Tibial nerve (tissue), 4 donors: ENCODE measurements around the gene CAMK1D. TPM values are rescaled to one million over a fixed set of nuclear protein-coding genes. Genes with fewer than 3 reads are reported as not detected.

Source experiments
- DNase-seq, 2 donors: peaks; one replicate each; pipeline ENCODE4 v3.0.0-alpha.2; 2019; ENCODE audit warnings: low spot score in 2 of 2
- H3K27ac ChIP-seq, 4 donors: fragments of 200-600 bp; sonication (generic) in 3 of 4; one replicate each; pipeline ENCODE4 v1.5.1; 2017 to 2019; ENCODE audit warnings: mild to moderate bottlenecking in 1 of 4
- H3K27me3 ChIP-seq, 2 donors: fragments of 200-600 bp; sonication (generic) in 1 of 2; one replicate each; pipeline versions ENCODE4 v1.5.1 to v1.6.0; 2017 to 2019
- H3K36me3 ChIP-seq, 3 donors: fragments of 200-600 bp; sonication (generic); one replicate each; pipeline ENCODE4 v1.5.1; 2018 to 2019
- H3K4me1 ChIP-seq, 4 donors: fragments of 200-600 bp; sonication (generic) in 3 of 4; one replicate each; pipeline ENCODE4 v1.5.1; 2017 to 2019
- H3K4me3 ChIP-seq, 4 donors: fragments of 200-600 bp; sonication (generic) in 3 of 4; one replicate each; pipeline ENCODE4 v1.5.1; 2017 to 2019; ENCODE audit warnings: mild to moderate bottlenecking in 1 of 4, moderate library complexity in 1 of 4
- H3K9me3 ChIP-seq, 4 donors: fragments of 200-600 bp; sonication (generic) in 3 of 4; one replicate each; pipeline ENCODE4 v1.5.1; 2017 to 2019
- CTCF ChIP-seq, 5 experiments: fragments of 200-600 bp in 3 of 5; fragments of 450-650 bp in 2 of 5; sonication (generic) in 3 of 5; IDR thresholded peaks; one replicate each; pipeline ENCODE4 v1.5.1; 2016 to 2019; ENCODE audit warnings: antibody characterized with exemption in 5 of 5, mild to moderate bottlenecking in 3 of 5, moderate library complexity in 2 of 5
- EP300 ChIP-seq, 2 donors: sonication (generic); formaldehyde crosslinking; IDR thresholded peaks; one replicate each; pipeline ENCODE4 v1.6.1; 2017; ENCODE audit warnings: antibody characterized with exemption in 2 of 2, mild to moderate bottlenecking in 1 of 2
- POLR2A ChIP-seq, 2 donors: fragments of 450-650 bp; IDR thresholded peaks; one replicate each; pipeline ENCODE4 v1.6.1; 2017; ENCODE audit warnings: antibody characterized with exemption in 2 of 2, mild to moderate bottlenecking in 2 of 2, moderate library complexity in 2 of 2
- WGBS, 2 donors: methylation state at CpG; one replicate each; pipeline ENCODE4 v1.1.5; 2018; 5-methylcytosine and 5-hydroxymethylcytosine counted together
- total RNA-seq, 4 donors: library from RNA; depleted of rRNA; stranded (reverse); fragments of >200 nt; gene quantifications; one replicate each; pipeline ENCODE4 v1.1.0, GENCODE V29; 2016

Gene CAMK1D
- total RNA-seq, 4 donors from 2014 or later: 6.9 to 20.5 (median 17.2) TPM

GRCh38 chr10:12843296-12843945 is 494.1 kb downstream of the CAMK1D start:
- WGBS, 2 donors: 87 to 88% methylated on average over 12 of the region's 12 CpGs
- no peaks in the 10 kb centered on the region for H3K27me3 ChIP-seq
- no peak overlapping the region for H3K27ac ChIP-seq
- no peak for TF ChIP-seq EP300 (IDR thresholded peaks at IDR 0.05)
- no peak for TF ChIP-seq POLR2A (IDR thresholded peaks at IDR 0.05)
- TF ChIP-seq CTCF (IDR thresholded peaks at IDR 0.05): no peak
- H3K4me1 ChIP-seq: peaks cover 0 to 21% (median 3%) of the 10 kb centered on the region in 4 donors
- no peak for DNase-seq
- H3K36me3 ChIP-seq: no peaks in the 10 kb centered on the region
- H3K9me3 ChIP-seq: no peaks in the 10 kb centered on the region
- no peak overlapping the region for H3K4me3 ChIP-seq

- TF ChIP-seq POLR2A (IDR thresholded peaks at IDR 0.05) (no peak), EP300 (IDR thresholded peaks at IDR 0.05) (peak in 1 of 2 donors; percentile 61), CTCF (IDR thresholded peaks at IDR 0.05) (no peak)
- Histone ChIP-seq H3K4me1 (peaks cover 0 to 33% (median 3%) of the 10 kb centered on the region in 4 donors), H3K36me3 (no peaks in the 10 kb centered on the region), H3K27ac (peak overlapping the region in 2 of 4 donors; percentile 57 to 67), H3K27me3 (no peaks in the 10 kb centered on the region), H3K9me3 (no peaks in the 10 kb centered on the region), H3K4me3 (no peak overlapping the region)
- 10 to 11% methylated on average over 11 of the region's 11 CpGs for WGBS, 2 donors
- peak in 1 of 2 donors; percentile 26 for DNase-seq
Observed at GRCh38 chr10:12844811-12845483, 495.6 kb downstream of the CAMK1D start.

- WGBS, 2 donors: 0 to 90% methylated on average over 1 of the region's 1 CpG
- H3K36me3 ChIP-seq: no peaks in the 10 kb centered on the region
Observed at GRCh38 chr10:12846718-12847117, 497.4 kb downstream of the CAMK1D start.

GRCh38 chr10:12847361-12847975 is 498.1 kb downstream of the CAMK1D start:
- TF ChIP-seq EP300 (IDR thresholded peaks at IDR 0.05): no peak
- no peak for TF ChIP-seq CTCF (IDR thresholded peaks at IDR 0.05)
- no peak for TF ChIP-seq POLR2A (IDR thresholded peaks at IDR 0.05)
- WGBS, 2 donors: 69 to 74% methylated on average over 13 to 14 of the region's 14 CpGs
- H3K27ac ChIP-seq: no peak overlapping the region

More at GRCh38 chr10:12846718-12847117, 497.4 kb downstream of the CAMK1D start:
- H3K27me3 ChIP-seq: no peaks in the 10 kb centered on the region
- H3K4me1 ChIP-seq: peaks cover 0 to 28% (median 3%) of the 10 kb centered on the region in 4 donors
- H3K9me3 ChIP-seq: no peaks in the 10 kb centered on the region
- no peak overlapping the region for H3K4me3 ChIP-seq
- H3K27ac ChIP-seq: no peak overlapping the region
- peak in 1 of 2 donors; percentile 21 for DNase-seq
- TF ChIP-seq CTCF (IDR thresholded peaks at IDR 0.05) (no peak), POLR2A (IDR thresholded peaks at IDR 0.05) (no peak), EP300 (IDR thresholded peaks at IDR 0.05) (no peak)

More at GRCh38 chr10:12847361-12847975, 498.1 kb downstream of the CAMK1D start:
- Histone ChIP-seq H3K36me3 (no peaks in the 10 kb centered on the region), H3K27me3 (no peaks in the 10 kb centered on the region), H3K4me1 (peaks cover 0 to 28% (median 3%) of the 10 kb centered on the region in 4 donors), H3K4me3 (no peak overlapping the region), H3K9me3 (no peaks in the 10 kb centered on the region)
- DNase-seq: no peak
